GM19397 (cell line): ENCODE data around the gene QKI.

ENCODE experiments used
- ATAC-seq: cut with Tn5 transposase; IDR thresholded peaks from one replicate; pipeline ENCODE4 v1.9.1; 2021; ENCODE audit warnings: mild to moderate bottlenecking, moderate library complexity; ENCODE audit not compliant: unreplicated experiment

Gene QKI

GRCh38 chr6:163527291-163527690, 112.8 kb downstream of the QKI start:
- ATAC-seq = no peak

- ATAC-seq = no peak
Measured at GRCh38 chr6:163529605-163530004, 115.1 kb downstream of the QKI start.

GRCh38 chr6:163530406-163530805, 115.9 kb downstream of the QKI start:
- ATAC-seq = no peak

GRCh38 chr6:163531122-163531521, 116.6 kb downstream of the QKI start:
- ATAC-seq = no peak

DNA sequence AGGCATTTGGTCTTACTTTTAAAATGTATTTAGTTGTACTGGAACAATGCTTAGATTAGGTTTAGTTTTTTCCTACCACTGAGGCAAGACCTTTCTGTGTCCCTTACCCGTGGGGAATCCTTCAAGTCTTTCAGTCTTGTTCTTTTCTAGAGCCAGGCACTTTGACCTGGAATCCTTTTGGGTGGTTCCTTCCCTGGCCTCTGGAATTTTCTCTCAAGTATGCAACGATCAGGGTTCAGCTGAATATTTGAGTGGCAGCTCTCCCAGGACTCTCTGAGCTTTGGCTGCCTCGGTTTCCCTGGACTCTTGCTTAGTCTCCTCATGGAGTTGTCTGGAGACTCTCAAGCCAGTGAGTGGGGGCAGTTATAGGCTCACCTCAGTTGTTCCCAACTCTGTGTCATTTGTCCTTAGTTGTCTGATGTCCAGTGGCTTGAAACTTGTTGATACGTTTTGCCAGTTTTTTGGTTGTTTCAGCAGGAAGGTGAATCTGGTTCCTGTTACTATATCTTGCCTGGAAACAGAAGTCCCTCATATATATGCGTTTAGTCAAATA, 118.1 kb downstream of the QKI start:
- ATAC-seq = no peak

DNA sequence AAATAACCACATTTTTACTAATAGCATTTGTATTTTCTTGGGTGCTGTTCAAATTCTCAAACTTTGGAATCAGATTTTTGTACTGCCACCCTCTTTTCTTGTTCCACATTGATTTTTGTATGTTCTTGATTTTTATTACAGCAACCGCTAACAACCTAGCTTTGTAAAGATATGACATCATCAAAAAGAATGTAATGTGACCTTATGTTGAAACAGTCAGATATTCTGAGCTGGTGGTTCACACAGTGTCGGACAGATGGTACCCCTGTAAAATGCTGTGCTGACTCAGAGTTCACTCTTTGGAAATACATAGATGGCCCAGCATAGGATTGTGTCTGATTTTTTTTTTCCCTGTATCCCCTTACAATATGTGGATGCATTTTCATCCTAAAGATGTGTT, 118.9 kb downstream of the QKI start:
- no peak for ATAC-seq

DNA sequence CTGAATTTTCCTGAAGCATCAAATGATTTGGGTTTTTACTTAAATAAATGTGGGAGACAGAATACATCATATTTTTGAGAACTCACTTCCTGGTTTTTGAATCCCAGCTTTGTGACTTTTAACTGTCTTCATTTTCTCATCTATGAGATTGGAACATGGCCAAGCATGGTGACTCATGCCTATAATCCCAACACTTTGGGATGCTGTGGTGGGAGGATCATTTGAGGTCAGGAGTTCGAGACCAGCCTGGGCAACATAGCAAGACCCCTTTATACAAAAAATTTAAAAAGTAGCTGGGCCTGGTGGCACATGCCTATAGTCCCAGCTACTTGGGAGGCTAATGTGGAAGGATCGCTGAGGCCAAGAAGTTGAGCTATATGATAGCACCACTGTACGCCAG, 122.3 kb downstream of the QKI start:
- ATAC-seq = no peak

DNA sequence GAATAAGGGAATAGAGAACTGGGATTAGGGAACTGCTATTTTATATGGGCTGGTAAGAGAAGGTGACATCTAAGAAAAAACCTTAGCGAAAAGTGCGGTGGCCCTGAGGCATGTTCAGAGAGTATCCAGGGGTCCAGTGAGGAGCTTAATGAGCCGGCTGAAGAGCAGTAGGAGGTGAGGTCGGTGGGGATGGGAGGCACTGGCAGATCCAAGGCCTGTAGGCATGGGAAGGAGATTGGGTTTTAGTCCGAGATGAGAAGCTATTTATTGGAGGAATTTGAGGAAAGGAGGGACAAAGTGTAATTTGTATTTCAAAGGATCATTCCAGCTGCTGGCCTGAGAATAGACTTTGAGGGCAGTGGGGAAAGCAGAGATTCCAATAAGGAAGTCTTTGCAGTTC, 123.8 kb downstream of the QKI start:
- ATAC-seq = no peak

DNA sequence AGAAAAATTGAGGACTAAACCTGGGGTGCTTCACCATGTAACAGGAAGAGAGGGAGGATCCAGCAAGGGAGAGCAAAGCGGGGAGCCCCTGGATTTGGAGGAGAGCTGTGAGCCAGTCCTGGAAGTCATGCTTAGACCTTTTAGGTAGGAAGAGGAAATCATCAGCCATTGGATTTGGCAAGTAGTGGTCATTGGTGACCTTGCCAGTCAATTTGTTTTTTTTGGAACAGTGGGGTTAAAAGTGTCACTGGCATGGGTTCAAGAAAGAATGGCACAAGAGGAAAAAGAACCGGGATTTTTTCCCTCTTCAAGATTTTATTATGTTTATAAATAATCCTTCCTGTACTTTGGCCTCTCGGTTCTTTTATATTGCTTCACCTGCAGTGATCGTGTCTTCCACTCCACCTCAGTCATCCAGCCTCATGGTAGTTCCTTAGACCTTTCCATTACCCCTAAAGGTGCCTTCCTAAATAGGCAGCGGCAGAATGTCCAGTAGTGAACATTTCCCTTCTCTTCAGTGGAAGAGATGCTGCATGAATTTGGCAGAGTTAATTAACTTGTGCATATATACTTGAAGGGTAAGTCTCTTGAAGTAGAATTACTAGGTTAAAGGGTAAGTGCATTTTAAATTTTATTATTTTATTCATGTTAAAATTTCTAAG, 124.7 kb downstream of the QKI start:
- ATAC-seq = no peak

- ATAC-seq = no peak
Measured at GRCh38 chr6:163543321-163543720, 128.8 kb downstream of the QKI start.

- ATAC-seq = no peak
Measured at GRCh38 chr6:163545370-163545769, 130.9 kb downstream of the QKI start.

- no peak for ATAC-seq
Measured at GRCh38 chr6:163547287-163547686, 132.8 kb downstream of the QKI start.

DNA sequence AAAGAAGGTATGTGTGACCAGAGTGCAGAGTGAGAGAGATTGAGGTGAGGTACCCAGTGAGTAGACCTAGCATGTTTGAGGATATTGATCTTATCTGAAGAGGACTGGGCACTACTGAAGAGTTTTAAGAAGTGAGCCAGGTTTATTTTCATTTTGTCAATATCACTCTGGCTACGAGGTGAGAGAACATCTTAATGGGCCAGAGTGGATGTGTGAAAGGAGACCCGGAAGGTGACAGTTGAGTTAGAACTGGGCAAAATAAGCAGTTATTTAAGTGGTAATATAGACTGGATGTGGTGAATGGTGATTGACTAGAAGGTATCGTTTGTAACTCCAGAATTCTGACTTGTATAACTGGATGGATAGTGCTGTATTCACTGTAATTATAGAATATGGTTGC, 134.1 kb downstream of the QKI start:
- no peak for ATAC-seq

GRCh38 chr6:163554032-163554431, 139.5 kb downstream of the QKI start:
- no peak for ATAC-seq

- ATAC-seq = no peak
Measured at GRCh38 chr6:163554663-163555062, 140.1 kb downstream of the QKI start.

DNA sequence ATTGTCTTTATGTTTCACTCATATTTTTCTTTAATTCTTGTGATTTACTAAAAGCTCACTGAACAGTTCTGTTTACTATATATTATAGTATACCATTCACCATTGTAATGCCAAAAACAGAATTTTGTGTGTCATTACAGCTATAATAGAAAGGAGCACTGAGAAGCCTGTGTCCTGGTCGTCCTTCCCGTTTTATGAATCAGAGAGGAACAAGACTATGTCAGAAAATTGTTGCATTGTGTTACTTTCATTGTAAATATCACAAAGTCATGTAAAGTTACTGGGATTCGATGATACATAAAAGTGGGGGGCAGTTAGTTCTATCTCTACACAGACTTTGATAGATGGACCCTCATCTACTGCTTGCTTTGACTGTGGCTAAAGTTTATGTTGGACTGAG, 145.1 kb downstream of the QKI start:
- no peak for ATAC-seq

DNA sequence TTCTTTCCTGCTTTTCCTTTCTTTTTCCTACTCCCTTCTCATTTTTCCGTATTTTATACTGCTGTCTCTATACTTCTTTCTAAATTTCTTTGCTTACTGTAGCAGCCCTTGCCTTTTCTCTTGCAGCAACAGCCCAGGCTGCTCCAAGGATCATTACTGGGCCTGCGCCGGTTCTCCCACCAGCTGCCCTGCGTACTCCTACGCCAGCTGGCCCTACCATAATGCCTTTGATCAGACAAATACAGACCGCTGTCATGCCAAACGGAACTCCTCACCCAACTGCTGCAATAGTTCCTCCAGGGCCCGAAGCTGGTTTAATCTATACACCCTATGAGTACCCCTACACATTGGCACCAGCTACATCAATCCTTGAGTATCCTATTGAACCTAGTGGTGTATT, 148.8 kb downstream of the QKI start:
- ATAC-seq = no peak

GRCh38 chr6:163564534-163564933, 150.0 kb downstream of the QKI start:
- no peak for ATAC-seq

GRCh38 chr6:163565140-163565539, 150.6 kb downstream of the QKI start:
- no peak for ATAC-seq

- no peak for ATAC-seq
Measured at GRCh38 chr6:163566056-163566455, 151.5 kb downstream of the QKI start.

DNA sequence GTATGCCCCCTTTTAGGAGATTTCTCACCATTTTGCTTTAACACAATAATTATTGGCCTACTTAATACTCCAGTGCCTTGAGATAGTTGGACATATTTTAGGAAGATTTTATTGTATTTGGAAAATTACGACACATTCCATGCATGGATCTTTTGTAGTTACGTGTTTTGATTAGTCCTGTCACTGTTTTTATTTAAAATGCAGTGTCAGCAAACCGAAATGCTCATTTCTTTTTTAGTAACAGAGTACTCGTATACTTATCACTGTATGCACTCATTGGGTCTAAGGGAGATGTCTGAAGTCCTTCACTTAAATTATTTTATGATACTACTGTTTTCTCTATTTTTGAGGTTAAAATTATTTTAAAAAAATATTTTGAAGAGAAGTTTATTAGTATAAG, 153.8 kb downstream of the QKI start:
- no peak for ATAC-seq

DNA sequence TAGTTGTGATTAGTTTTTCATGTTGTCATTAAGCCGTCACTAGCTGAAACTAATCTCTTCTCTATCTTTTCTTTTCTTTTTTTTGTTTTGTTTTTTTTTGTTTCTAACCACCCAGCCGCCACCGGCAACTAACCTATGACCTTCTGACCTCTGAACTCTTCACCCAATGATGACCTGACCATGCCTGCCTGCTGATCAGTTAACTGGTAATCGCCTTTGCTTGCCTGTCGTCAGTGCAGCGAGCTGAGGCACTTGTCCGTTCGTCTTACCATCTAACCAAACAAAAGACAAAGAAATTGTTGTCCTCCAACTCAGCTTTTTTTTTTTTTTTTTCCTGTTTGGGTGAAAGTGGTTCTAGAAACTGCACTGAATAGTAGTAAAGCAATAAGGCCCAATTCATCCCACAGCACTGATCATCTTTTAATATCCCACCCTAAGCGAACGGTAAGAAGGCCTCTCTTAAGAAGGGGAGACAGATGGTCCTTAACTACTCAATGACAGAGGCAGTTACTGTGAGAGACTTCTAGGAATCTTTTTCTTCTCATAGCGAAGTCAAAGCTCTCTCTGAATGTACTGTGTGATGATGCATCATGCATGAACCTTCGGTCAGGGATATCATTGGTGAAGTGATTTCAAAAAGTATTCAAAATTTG, 156.2 kb downstream of the QKI start:
- ATAC-seq = no peak

DNA sequence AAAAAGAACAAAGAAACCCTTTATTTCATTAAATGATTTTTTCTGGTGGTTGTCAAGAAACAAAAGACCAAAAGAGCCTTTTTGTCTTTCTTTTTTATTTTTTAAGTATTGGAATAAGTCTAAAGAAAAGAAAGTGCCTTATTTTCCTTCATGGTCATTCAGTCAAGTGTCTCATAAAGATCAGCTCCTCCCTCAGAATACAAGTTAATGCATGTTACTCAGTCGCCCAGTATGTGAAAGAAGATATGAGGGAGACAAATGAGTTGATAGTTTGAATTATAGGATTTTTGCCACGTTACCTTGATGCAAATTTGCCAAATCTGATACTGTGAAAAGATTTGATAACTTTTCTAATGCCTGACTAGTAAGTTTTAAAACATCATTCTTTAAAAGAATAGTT, 157.2 kb downstream of the QKI start:
- ATAC-seq = no peak
